Caki2 (cell line): ENCODE results near the gene PTCH1. TPM values are rescaled to one million over a fixed set of nuclear protein-coding genes. Genes with fewer than 3 reads are reported as not detected.

Experiments
- DNase-seq: peaks from one replicate; pipeline ENCODE4 v3.0.0-alpha.2; 2015; ENCODE audit warnings: low read depth
- in situ Hi-C: cut with HindIII; loops from 2 replicates; pipeline ENCODE4 v1.10.0; 2016; ENCODE audit warnings: low sequenced_read_pairs, low pct_unique_long_range_greater_than_20kb, mixed read lengths
- total RNA-seq: library from RNA; depleted of rRNA; stranded (reverse); fragments of >200 nt; shearing (Covaris generic); gene quantifications from 2 replicates; pipeline ENCODE4 v1.2.3, GENCODE V29; 2014; ENCODE audit warnings: low replicate concordance

PTCH1 gene
- total RNA-seq, 1 experiment from 2014 or later = 2.6 TPM

DNA sequence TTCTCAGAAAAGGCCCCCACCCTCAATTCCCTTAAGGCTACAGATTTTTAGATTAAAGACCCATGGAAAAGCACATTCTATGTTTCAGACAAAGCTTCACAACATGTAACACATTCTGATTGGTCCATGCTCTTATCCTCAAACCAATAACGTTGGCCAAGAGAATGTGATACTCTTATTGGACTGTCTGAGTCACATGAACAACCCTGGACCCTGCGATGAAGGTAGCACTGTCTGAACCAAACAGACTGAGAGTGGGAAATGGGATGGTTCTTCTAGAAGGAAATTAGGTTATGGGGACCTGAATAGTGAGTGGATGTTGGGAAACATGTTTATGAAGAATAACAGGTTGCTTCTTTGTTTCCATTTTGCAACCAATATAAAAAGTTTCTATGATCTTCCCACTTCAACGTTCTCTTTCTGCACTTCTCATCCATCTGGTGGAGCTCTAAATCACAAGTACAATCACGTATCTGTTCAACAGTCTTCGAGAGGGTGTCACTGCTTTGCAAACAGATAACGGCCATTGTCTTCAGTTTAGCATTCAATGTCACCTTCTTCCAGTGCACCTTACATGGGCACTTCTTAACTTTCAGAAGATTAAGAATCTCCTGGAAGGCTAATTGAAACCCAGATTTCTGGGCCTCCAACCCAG lies 81.6 kb downstream of the PTCH1 start:
- no peak for DNase-seq
- in situ Hi-C loops = no loop called here

DNA sequence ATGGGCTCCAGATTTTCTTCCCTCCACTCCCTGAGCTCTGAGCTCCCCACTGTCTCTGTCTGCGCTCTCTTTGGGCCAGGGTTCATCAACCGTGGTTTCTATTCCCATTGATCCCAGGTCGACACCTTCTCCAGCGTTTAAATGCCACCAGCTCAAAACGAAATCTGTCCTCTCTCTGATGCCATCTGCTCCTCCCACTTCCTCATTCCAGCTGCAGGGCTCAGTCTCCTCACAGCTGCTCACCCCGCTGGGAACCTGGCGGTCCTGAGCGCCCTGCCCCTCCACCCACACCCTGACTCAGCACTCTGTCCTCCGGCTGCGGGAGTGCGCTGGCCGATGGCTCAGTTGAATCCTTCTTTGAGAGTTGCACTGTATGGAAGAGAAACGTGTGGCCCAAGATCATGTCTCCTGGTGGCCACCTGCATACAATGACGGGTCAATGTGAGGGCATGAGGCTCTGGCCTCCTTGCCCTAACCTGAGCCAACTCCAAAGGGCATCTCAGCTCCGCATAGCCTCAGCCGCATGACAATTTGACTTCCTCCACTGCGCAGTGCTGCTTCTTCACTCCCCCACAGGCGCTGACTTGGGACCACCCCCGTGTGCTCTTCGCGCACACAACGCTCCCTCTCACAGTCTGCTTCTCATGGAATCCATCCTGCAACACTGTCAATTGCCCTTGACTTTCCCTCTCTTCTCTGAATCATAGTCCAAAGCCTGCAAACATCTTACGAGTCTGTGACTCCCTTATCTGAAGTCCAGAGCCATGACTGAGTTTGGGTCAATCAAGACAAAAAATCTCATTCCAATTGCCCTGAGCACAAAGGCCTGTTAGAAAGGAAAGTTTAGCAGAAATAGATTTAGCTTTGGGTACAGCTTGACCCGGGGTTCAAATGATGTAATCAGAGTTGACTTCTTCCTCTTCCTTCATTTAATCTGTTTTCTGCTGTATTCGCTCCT lies 82.4 kb downstream of the PTCH1 start:
- DNase-seq = no peak
- in situ Hi-C loops = no loop called here

DNA sequence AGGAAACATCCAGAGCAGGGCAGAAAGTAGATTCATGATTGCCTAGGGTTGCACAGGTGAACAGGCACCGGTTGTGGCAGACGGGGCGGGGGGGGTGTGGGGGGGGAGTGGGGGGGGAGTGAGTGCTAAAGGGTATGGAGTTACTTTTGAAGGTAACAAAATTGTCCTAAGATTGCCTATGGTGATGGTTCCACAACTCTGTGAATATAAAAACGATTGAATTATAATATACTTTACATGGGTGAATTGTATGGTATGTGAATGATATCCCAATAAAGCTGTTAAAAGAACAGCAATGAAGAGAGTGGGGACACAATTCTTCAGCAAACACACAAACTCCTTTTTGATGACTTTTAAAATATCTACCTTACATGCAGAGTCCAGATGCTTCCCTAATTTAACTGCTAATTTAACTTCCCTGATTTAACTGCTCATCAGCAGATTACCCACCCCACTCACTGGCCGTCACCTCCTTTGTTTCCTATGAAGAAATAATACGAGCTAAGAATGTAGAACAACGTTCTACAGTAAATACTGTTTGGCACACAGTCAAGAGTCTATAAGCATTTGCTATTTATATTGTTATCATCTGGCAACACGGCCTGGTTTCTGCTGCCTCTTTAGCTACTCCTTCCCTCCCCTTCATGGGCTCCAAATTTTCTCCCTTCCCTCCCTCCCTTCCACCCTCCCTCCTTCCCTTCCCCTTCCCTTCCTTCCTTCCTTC lies 83.5 kb downstream of the PTCH1 start:
- in situ Hi-C loops = no loop called here
- DNase-seq = no peak

DNA sequence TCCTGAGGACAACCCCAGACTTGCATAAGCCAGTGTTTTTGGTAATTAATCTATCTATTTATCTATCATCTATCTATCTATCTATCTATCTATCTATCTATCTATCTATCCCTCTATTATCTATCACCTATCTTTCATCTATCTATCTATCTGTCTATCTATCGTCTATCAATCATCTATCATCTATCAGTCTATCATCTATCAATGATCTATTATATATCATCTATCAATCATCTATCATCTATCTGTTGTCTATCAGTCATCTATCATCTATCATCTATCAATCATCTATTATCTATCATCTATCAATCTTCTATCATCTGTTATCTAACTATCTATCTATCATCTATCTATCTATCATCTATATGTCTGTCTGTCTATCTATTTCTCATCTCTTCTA lies 85.5 kb downstream of the PTCH1 start:
- no peak for DNase-seq
- in situ Hi-C loops = no loop called here

DNA sequence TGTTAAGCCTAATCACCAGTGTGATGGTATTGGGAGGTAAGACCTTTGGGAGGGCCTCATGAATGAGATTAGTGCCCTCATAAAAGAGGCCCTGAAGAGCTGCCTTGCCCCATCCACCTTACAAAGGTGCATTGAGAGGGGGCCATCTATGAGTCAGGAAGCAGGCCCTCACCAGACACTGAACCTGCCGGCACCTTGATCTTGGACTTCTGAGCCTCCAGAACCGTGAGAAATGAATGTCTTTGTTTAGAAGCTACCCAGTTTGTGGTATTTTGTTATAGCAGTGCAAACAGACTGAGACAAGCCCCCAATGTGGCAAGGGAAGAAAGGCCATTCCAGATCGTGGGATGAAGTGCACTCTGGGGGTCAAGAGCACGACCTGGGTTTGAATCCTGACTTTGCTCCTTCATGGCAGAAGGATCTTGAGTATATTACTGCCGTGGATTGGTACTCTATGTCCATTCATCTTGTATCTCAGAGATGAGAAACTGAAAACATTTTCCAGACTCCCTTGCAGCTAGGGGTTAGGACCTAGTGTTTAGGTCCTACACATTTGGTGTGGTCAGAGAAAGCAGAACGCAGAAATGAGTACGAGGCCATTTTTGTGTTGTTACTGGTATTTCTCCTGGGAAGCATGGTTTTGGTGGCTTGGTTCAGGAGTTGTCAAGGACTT lies 86.7 kb downstream of the PTCH1 start:
- DNase-seq = no peak
- in situ Hi-C loops = no loop called here

DNA sequence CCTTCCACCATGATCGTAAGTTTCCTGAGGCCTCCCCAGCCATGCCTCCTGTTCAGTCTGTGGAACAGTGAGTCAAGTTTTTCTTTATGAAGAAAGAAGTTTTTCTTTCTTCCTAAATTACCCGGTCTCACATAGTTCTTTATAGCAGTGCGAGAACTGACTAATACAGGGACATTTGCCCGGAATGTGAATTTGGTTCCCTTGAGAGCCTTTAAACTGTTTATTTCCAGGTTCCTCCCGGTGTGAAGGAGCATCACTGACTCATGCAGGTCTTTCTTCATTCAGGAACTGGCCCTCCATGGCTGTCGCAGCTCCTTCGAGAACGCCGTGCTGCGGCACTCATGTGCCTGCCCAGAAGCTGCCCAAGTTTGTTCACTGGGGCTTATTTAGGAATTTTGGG lies 87.7 kb downstream of the PTCH1 start:
- no peak for DNase-seq
- in situ Hi-C loops = no loop called here

DNA sequence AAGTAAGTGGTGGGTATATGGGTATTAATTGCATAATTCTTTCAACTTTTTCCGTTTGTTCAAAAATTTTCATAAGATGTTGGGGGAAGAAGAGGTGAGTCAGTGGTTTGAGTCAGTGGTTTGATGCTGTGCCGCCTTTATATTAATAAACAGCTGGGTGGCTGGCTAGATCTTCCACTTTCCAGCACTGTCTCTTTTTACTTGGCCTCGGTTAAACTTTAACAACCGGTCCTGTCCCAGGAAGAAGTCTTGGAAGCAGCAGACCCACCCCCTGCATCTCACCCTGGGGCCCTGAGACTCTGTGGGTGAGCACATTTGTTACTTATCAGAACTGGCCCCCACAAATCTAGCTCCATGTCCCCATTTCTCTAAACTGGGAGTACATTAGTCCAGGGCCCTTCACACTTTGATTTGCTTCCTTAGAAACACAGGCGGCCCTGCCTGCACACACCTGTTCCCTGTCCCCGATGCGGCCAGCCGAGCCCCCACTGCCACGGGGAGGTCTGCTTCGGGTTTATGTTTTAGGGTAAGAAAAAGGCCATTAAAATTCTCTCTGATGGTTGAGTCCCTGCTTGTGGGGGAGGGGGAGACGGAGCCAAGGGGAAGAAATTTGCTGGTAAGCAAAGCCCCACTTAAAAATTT lies 90.7 kb downstream of the PTCH1 start:
- DNase-seq = peak; percentile 73
- in situ Hi-C loops = no loop called here

DNA sequence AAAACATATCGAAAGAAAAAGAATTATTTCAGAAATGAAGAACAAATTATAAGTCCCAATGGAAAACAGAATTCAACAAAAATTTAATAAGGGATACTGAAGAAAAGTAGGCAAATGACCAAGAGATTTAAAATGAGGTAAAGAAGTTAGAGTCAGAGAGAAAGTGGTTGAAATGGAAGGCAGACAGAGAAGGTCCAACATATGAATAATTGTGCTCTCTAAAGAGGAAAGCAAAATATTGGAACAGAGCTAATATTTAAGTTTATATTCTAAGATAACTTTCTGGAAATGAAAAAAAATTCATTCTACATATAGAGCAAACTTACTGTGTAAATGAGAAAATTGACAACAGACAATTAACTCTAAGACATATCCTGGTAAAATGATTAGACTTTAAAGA lies 94.1 kb downstream of the PTCH1 start:
- DNase-seq = peak; percentile 24
- in situ Hi-C loops = no loop called here

DNA sequence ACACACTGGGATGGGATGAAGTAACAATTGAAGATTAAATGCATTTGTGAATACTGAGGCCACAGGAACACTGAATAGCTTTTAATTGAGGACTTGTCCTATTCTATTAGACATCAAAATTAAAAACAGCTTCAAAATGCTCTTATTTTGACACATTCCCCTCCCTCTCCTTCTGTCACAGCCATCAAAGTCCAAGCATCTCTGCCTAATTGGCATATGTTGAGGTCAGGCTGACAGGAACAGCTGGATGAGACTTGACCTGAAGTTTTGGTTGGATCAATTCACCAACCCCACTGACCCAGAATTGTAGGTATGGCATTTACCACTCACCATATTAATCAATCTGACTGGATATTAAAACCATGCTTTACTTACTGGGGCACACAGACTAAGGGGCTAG lies 96.3 kb downstream of the PTCH1 start:
- in situ Hi-C loops = no loop called here
- DNase-seq = no peak

DNA sequence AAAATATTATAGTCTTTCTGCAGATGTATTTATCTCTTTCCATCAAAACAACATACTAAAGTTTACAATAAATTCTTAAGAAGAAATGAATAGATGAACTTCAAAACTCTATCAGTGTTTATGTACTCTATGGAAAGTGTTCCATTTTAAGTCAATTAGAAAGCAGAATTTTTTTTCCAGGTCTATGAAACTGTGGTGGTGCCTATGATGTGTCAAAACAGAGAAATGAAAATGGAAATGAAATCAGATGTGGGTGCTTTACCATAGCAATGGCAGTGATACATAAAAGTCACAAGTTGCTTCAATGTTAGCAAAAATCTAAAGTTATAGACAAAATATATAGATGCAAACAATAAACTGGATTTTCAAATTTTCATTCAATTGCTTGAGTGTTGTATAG lies 97.3 kb downstream of the PTCH1 start:
- in situ Hi-C loops = no loop called here
- DNase-seq = no peak

DNA sequence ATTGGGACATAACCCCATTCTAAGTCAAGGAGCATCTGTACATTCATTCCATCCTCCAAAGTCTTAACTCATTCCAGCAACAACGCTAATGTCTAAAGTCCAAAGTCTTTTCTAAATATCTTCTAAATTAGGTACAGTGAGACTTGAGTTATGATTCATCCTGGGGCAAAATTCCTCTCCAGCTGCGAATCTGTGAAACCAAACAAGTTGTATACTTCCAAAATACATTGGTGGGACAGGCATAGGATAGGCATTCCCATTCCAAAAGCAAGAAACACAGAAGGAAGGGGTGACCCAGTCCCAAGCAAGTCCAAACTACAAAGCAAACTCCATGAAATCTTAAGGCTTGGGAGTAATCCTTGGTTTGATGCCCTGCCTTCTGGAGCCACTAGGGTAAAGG lies 101.6 kb downstream of the PTCH1 start:
- in situ Hi-C loops = no loop called here
- no peak for DNase-seq

DNA sequence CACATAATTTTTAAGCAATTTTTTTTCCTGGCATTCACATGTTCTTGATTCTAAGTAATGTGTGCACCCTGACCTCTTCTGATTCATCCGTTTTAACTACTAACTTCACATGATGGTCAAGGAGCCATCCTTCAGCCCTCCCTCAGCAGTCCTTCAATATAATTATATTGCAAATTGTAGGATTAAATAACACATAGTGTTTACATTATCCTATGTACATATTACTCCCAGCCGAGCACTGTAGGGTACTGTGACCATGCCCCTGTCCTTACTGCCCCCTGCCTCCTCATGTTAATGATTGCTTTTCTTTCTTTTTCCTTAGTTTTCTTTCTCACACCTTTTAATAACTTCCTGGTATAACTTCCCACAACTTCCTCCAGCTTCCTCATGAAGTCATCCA lies 103.0 kb downstream of the PTCH1 start:
- no peak for DNase-seq
- in situ Hi-C loops = no loop called here

DNA sequence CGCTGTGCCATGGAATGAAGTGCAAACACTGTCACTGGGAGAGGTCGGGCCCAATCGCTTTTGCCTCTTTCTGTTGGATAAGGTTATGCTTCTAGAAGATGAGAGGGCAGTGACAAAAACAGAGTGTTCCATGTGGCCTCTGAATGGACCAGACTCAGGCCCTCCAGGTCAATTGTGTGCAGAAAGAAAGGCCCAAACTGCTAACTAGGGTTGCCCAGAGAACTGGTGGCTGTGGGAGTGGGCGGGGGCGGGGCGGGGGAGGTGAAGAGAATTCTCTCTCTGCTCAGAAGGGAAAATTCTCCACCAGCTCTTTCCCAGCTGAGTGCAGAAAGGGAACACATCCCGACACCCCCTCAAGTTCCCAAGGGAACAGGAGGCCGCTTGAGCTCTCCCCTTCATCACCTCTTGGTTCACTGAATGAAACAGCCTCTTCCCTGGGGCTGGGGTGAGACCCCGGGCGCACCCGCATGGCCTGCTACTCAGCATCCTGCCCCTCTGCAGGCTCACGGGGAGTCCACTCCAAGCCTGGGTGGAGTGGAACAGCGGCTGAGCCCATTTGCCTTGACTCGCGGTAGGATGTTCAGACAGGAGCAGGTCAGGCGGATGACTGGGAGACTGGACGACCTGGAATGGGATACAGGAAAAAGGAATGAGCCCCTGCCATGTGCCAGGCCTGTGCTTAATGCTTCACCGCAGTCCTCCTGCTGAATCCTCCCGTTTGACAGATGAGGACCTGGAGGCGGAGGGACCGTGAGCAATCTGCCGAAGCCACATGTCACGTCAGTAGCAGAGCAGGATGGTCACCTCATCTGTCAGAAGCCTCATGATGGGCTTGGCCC lies 105.5 kb downstream of the PTCH1 start:
- DNase-seq = no peak
- in situ Hi-C loops = no loop called here

DNA sequence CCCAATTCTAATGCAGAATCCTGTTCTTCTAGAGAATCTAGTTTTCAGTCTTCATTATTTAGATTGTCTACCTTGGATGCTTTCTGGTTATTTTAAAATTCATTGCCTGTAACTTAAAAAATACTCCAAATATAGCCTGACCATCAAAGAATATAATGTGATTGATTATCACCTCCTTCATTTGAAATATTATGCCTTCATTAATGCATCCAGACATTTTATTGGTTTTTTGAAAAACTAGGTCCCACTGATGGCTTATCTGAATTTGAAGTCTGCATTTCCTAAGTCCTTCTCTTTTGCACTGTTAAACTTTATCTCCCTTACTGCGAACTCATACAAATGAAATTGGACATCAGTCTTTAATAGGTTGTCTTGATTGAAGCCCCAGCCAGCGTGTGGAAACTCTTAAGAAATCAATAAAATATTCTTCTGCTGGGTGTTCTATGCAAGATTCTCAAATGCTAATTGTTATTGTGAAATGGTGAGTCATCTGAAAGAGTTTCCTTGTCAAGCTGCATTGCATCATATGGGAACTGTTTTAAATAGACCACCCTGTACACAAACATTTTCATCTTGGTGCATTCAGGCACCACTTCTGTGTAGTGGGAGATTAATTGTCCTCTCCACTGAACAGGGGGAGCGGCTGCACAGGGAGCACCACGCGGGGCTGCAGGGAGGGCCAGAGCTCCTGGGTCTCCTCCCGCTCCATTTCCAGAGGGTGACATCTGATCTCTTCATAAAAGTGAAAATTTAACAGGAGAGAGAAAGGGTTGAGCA lies 106.9 kb downstream of the PTCH1 start:
- DNase-seq = peak; percentile 36
- in situ Hi-C loops = no loop called here

DNA sequence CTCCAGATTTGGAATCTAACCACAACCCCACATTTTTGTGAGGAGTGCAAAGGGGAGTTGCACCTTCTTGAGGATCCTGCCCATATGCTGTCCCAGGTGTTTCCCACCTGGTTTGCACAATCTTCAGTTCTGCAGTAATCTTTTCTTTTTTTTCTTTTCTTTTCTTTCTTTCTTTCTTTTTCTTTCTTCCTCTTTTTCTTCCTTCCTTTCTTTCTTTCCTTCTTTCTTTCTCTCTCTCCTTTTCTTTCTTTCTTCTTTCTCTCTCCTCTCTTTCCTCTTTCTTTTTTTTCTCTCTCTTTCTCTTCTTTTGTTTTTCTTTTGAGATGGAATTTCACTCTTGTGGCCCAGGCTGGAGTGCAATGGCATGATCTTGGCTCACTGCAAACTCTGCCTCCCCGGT lies 109.2 kb downstream of the PTCH1 start:
- DNase-seq = no peak
- in situ Hi-C loops = no loop called here

DNA sequence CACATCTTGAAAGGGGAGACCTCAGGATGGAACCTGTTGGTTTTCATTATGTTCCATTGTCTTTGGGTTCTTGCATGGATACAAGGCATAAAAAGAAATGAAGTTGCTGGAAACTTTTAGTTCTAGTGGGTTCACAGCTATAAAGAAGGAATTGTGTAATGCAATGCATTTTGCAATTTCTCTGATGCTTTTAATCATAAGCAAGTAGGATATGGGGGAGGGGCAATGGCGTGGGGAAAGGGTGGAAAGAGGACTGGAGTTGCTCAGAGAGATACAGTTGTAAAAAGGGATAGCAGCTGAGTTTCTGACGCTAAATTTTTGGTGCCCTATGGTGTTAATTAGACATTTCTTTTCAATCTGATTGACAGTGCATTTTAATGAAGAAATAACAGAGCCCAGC lies 110.7 kb downstream of the PTCH1 start:
- no peak for DNase-seq
- in situ Hi-C loops = no loop called here

DNA sequence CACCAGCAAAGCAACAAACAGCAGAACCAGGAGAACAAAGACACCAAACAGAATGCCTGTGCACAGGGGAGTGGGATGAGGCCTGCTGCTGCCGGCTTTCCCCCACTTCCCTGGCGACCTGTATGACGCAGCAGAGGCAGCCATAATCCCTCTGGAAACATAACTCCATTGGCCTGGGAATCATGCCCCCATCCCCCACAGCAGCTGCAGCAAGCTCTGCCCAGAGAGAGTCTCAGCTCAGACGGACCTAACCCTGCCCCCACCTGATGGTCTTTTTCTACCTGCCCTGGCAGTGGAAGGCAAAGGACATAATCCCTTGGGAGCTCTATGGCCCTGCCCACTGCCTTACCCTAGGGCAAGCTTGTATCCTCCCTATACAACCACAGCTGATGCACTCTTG lies 117.5 kb downstream of the PTCH1 start:
- no peak for DNase-seq
- in situ Hi-C loops = no loop called here
